GM19099 (cell line): ENCODE results near the gene OR10J5.

Source experiments
- POLR2A ChIP-seq: IDR thresholded peaks from 3 replicates; pipeline ENCODE4 v1.6.1; 2011; ENCODE audit warnings: low read depth; ENCODE audit not compliant: insufficient read length; ENCODE audit errors: extremely low read depth

The OR10J5 gene, protein sequence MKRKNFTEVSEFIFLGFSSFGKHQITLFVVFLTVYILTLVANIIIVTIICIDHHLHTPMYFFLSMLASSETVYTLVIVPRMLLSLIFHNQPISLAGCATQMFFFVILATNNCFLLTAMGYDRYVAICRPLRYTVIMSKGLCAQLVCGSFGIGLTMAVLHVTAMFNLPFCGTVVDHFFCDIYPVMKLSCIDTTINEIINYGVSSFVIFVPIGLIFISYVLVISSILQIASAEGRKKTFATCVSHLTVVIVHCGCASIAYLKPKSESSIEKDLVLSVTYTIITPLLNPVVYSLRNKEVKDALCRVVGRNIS

DNA sequence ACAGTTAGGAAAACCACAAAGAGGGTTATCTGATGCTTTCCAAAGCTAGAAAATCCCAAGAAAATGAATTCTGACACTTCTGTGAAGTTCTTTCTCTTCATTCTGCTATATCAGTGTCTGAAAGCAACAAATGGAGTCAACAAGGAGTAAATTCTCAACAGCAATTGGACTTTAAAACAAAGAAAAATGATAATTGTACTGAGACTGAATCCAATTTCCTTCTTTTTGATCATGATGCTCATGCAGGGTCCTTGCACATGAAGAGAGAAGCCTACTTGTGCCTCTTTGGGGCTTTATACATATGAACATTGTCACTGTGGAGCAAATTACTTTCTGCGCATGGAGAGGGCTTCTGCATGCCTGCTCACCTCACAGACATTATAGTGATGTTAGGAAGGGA is at the start of gene OR10J5:
Gene OR10J5, minus strand, starts transcription at position 101 of the 400 bp plus-strand sequence. Its CDS starts 0 bp downstream, at position 101.
- TF ChIP-seq POLR2A, result no peak

DNA sequence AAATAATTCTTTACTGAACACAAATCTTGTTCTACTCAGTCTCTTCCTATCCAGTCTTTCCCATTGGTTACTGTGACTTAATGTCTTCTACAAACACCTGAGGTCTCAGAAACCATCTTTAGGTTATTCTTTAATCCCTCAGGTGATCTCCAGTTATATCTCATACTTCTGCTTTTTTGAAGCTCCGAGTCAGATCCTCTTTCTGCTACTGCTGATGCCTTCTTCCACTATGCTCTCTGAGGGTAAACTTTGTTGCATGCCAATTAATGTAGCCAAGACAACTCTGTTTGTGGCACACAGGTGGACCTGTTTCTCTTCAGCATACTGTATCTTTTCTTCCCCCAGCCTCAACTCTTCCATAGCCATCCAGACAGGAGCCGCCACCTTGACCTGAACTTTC is 48.7 kb upstream of the OR10J5 start:
- no peak for TF ChIP-seq POLR2A

DNA sequence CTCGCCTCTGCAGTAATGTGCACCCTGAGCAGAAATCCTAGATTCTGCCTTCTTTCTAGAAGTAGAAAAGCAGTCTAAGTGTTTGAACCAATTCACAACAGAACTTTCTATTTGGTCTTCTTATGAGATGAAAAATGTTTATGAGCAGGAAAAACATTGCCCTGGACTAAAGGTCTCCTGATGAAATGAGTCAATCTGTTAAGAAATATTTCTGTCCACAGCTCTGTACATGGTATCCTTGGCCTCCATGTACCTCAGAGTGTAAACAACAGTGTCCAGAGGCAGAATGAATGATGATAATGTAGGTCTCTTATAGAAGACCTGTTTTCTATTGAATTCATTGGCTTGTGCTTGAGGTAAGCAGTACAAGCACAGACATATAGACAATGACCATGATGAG is 45.6 kb upstream of the OR10J5 start:
- no peak for TF ChIP-seq POLR2A

DNA sequence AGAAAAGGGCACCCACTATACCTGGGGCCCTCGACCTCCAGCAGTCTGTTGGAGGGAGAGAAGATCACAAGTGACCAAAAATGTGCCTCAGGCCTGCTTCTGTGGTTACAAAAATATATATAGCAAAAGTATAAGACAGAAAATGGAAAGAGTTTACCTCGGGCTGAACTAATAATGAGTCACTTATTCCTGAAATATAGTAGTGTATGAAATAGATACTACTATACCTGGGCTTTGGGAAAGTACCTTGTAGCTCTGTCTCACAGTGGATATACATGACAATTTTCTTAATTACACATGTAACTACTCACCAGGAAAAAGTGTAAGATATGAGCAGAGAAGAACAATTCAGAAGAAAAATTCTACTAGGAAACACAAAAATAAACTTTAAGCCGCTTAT is 44.5 kb upstream of the OR10J5 start:
- TF ChIP-seq POLR2A, result no peak

DNA sequence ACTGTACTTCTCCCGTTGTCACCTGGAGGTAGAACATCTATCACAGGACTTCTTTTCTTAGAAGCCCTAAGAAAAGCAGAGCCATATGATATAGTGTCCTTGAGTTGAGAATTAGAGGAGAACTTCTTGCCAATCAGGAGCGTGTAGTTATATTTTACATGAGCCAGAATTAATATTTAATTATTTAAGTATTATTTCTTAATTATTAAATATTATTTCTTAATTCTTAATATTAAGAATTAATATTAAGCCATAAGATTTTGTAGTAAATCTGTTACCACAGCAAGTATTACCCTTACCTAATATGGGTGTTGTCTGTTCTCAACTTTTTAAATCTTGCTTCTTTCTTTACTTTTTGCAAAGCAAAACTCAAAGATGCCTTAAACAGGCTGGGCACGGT is 41.6 kb upstream of the OR10J5 start:
- TF ChIP-seq POLR2A, result no peak

DNA sequence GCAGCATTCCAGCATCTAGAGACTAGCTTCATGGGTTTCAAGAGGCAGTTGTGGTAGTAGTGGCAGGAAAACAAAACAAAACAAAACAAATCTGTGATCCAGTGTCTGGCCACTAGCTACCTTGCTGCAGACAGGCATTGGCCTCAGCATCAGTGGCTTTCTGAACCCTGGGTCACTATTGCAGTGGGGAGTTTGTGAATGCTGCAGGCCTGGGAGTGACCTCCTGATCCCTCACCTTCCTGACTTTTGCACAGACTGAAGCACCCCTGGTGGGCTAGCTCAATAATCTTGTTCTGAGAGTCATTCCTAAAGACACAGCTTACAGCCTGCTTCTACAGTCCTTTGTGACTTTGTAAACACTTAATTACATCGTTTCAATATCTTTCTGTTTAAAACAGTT is 26.9 kb upstream of the OR10J5 start:
- TF ChIP-seq POLR2A, result no peak

DNA sequence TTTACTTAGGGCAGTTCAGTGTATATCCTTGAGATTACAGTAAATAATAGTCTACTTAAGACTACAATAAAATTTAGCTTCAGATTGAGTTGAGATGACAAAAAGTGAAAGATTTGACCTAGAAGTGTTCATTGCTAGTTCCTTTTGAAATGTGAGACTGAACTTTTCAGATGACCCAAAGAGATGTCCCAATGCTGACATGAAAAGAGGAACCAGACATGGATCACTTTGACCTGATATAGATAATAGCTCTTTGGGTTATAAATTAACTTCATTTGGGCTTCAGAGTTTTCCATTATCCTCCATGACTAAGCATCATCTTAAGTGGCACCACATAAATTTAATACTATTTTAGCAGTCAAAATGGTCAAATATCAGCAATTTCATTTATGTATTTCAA is 25.7 kb upstream of the OR10J5 start:
- TF ChIP-seq POLR2A, result no peak

DNA sequence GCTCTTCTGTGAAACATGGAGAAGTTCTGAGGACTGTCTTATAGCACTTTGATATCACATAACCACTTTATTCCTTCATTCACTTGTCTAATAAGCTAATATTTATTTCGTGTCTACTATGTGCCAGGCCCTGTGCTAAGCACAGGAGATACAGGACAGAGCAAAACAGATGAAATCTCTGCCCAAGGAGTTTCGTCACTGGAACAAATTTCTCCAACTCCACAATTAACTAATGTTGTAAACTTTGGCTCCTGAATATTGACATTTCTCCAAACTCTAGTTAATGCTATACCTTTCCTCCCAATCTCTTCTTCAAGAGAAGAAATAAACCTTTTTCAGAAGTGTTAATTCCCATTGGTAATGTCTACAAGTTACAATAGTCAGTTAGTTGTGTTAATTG is 24.8 kb upstream of the OR10J5 start:
- TF ChIP-seq POLR2A, result no peak

DNA sequence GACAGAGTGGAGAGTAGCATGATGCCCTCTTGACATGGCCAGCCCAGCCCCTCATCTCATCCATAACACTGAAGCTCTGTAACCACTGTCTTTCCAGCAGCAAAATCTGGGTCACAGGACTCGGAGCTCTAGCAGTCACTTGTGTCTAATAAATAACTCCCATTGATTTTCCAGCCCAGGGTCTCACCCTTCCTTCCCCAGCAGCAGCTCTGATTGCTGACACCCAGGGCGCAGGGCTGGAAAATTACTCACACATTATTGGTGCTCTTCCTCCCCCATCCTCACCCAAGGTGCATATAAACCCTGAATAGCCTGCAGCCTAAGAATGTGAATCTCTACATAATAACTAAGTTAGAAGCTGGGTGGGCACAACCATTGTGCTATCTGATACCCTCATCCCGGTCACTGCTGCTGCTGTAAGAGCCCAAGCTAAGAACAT is 21.1 kb upstream of the OR10J5 start:
- no peak for TF ChIP-seq POLR2A

DNA sequence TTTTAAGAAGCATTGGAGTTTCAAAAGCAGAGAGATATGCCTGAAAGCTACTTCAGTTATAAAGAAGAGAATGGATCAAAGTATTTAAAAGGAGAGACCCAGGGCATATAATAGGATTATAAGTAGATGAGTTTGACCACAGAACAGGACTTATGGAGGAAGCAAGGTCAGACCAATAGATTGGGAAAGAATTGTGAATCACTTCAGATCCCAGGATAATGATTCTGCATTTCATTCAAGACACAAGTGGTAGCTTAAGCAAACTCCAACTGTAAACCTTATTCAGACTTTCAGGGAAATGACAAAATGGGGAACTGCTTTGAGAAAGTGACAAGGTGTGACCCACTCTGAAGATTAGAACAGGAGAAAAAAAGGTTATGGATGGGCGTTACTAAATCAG is 18.9 kb upstream of the OR10J5 start:
- no peak for TF ChIP-seq POLR2A

DNA sequence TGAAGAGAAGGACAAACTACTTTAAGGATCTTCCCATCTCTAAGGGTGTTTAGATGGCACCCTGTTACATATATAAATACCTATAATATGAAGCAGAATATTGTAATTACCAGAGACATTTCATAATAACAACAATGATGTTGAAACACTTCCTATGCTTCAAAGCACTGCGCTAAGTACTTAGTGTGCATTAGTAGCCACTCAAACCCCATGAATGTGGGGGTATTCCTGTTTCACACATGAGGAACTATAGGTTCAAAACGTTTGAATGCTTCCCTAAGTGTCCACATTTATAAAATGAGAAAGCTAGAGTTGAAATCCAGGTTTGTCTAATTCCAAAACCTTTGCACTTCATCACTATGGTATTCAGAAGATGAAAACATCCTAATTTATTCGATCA is 18.5 kb upstream of the OR10J5 start:
- TF ChIP-seq POLR2A, result no peak

DNA sequence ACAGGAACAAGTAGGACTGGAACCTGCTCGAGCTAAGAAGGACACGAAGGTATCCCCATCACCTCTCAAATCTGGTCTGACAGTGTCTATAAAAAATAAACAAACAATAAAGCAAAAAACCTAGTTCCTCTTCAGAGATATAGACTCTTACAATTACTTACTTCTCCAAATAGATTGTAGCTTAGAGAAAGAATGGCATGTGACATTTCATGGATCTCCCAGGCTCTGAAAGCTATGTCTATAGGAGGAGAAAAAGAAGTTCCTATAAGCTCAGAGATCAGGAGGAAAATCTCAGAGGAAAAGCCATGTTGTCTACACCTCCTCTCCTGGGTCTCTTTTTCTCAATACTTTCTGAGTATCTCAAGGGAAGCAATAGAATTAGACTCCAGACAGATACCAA is 12.3 kb upstream of the OR10J5 start:
- no peak for TF ChIP-seq POLR2A

DNA sequence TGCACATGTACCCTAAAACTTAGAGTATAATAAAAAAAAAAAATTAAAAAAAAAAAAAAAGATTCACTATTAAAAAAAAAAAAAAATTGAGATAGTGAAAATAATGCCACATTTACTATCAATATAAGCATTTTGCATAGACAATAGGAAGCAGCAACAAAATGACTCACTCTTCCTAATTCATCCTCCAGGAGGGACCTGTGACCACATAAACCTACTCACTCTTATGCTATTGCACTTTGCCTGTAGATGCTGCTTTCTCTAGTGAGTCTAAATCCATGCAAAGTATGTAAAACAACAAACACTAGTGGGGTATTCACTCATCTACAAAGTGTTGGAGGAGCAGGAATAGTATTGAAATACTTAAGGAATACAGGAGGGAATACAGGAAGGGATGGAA is 2.9 kb downstream of the OR10J5 start:
- no peak for TF ChIP-seq POLR2A

DNA sequence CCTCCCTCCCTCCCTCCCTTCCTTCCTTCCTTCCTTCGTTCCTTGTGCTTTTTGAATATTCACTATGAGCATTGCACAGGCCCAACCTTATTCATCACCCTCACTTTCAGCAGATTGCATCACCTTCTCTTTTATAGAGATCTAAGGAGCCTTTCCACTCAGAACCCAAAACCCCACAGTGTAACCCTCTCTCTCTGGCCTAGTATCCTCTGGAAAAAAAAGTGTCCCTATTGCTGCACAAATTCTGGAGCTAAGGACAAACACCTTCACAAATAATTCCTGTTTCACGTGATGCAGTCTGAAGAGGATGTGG is 25.6 kb downstream of the OR10J5 start:
- no peak for TF ChIP-seq POLR2A

DNA sequence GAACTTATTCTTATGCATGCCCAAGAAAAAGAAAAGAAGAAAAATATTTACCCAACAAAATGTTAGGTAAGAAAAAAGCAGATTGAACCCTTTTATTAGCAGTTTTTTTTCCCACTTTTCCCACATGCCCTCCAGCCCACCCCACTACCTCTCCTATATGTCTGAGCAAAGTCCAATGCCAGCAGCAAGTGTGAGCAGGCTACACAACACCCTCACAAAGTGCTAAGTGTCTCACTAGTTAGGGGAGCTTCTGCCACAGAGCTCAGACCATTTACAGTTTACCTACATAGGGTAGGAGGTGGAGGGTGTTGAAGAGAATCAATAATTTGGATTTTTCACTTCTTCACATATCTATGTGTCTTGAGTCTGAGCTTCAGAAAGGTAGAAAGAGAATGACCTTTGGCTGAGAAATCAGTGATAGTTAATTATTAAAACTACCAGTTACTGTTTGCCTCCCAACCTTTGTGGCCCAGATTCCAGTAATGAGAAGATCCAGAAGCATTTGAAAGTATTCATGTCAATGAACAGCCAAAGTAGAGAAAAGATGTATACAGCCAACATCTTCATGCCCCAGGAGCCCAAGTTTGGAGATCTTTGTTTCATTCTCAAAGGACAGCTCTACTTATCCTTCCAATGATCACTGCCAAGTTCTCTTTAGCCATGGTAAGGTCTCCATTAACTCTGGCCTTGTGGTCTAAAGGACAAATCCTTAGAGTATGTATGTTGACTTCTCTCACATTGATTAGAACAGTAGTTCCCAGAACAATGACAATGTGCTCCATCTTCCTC is 26.2 kb downstream of the OR10J5 start:
- TF ChIP-seq POLR2A, result no peak

DNA sequence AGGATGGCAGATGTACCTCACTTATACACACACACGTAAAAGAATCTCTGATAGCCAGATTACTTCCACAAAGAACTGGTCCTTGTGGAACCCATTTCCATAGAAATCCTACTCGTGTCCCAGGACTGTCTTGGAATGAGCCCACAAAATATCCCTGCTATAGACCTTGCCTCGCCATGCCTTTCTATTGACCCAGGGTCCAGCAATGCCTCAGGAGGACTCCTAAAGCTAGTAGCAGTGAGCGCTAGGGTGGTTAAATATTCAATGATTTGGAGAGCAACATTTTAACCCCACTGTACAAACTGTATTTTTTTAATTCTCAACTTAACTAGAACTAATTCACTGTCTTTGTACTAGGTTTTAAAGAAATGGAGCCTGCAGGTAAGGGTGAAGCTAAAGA is 26.9 kb downstream of the OR10J5 start:
- no peak for TF ChIP-seq POLR2A
